ENCODE measurements around the gene PEX12. TPM values are rescaled to one million over a fixed set of nuclear protein-coding genes. Genes with fewer than 3 reads are reported as not detected.
A peak's percentile ranks its signal among the peaks of the same experiment; 100 is the strongest.

The PEX12 gene
- total RNA-seq, 1 donor from 2014 or later = 3.9 TPM

DNA sequence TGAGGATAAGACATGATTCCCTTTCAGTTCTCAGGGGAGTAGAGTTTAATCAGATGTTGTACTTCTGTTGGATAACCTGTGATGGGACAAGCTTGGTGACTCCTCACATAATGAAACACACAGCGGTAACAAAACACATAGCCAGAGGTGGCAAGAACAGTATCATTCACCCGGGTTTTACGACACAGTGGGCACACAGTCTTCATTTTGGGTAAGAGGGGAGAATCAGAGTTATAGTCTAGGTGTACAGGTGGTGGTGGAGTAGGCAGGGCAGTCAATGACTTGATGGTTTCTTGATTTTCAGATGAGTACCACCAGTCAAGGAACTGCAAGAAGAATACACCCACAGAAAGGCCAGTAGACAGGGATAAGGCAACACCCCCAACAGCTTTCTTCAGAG, 2.6 kb downstream of the PEX12 start:
- DNase-seq (ENCODE audit: low read depth) (no peak), FAIRE-seq (no peak)
- no peaks in the 10 kb centered on the region for H3K27me3 ChIP-seq (ENCODE audit: insufficient read depth, low read length)
- H3K9ac ChIP-seq (ENCODE audit: low read length) = no peak overlapping the region
- H3K4me2 ChIP-seq (ENCODE audit: low read length) = no peak overlapping the region
- no peak overlapping the region for H3K27ac ChIP-seq (ENCODE audit: low read depth, low read length)
- no peaks in the 10 kb centered on the region for H3K27me3 Mint-ChIP-seq (ENCODE audit: low read depth, unreplicated experiment)
- H3K9me3 Mint-ChIP-seq (ENCODE audit: unreplicated experiment) = no peaks in the 10 kb centered on the region
- peaks cover 13% of the 10 kb centered on the region for H3K4me1 ChIP-seq (ENCODE audit: insufficient read depth, low read length)
- H3K4me1 Mint-ChIP-seq (ENCODE audit: low read depth, unreplicated experiment) = peaks cover 5% of the 10 kb centered on the region
- no peak overlapping the region for H3K4me3 ChIP-seq (ENCODE audit: insufficient read depth, low read depth, low read length)
- peaks cover 18% of the 10 kb centered on the region for H3K79me2 ChIP-seq (ENCODE audit: insufficient read depth, low read length)
- H4K20me1 ChIP-seq (ENCODE audit: insufficient read depth, low read length) = no peaks in the 10 kb centered on the region
- no peak overlapping the region for H3K4me3 Mint-ChIP-seq (ENCODE audit: unreplicated experiment)
- TF ChIP-seq EZH2 (IDR thresholded peaks at IDR 0.05; ENCODE audit: insufficient read depth, low read length) = no peak
- TF ChIP-seq, protein P1, sequence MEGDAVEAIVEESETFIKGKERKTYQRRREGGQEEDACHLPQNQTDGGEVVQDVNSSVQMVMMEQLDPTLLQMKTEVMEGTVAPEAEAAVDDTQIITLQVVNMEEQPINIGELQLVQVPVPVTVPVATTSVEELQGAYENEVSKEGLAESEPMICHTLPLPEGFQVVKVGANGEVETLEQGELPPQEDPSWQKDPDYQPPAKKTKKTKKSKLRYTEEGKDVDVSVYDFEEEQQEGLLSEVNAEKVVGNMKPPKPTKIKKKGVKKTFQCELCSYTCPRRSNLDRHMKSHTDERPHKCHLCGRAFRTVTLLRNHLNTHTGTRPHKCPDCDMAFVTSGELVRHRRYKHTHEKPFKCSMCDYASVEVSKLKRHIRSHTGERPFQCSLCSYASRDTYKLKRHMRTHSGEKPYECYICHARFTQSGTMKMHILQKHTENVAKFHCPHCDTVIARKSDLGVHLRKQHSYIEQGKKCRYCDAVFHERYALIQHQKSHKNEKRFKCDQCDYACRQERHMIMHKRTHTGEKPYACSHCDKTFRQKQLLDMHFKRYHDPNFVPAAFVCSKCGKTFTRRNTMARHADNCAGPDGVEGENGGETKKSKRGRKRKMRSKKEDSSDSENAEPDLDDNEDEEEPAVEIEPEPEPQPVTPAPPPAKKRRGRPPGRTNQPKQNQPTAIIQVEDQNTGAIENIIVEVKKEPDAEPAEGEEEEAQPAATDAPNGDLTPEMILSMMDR (IDR thresholded peaks at IDR 0.05; ENCODE audit: insufficient read depth, low read depth, low read length) = no peak
- H3K36me3 Mint-ChIP-seq (ENCODE audit: low read depth, unreplicated experiment) = no peaks in the 10 kb centered on the region
- no peak overlapping the region for H3K27ac Mint-ChIP-seq (ENCODE audit: unreplicated experiment)
- peaks cover 4% of the 10 kb centered on the region for H3K36me3 ChIP-seq (ENCODE audit: insufficient read depth, low read length)
- H2AFZ ChIP-seq (ENCODE audit: low read depth, low read length) = no peak overlapping the region
- no peaks in the 10 kb centered on the region for H3K9me3 ChIP-seq (ENCODE audit: insufficient read depth, low read depth, low read length)

DNA sequence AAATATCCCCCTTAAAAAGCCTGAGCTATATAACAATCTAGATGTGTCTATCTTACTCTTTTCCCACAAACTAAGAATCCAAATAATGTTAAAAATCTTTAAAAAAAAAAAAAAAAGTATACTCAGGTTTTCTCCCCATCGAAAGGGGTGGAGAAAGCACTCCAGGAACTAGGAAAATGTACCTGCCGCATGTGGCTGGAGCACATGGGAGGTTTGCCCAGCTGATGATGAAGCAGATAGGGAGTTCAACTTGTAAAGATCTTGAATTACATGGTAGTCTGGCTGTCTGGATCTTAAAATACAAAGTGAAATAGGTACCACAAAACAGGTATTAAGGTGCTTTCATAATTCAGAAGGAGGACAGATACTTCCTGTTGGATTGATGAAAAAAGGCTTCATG, 9.0 kb downstream of the PEX12 start:
- H3K36me3 Mint-ChIP-seq (ENCODE audit: low read depth, unreplicated experiment) = no peaks in the 10 kb centered on the region
- H3K4me3 ChIP-seq (ENCODE audit: insufficient read depth, low read depth, low read length) = peak overlapping the region; percentile 97
- no peak for DNase-seq (ENCODE audit: low read depth)
- H3K4me3 Mint-ChIP-seq (ENCODE audit: unreplicated experiment) = peak overlapping the region; percentile 96
- H3K27me3 Mint-ChIP-seq (ENCODE audit: low read depth, unreplicated experiment) = peaks cover 17% of the 10 kb centered on the region
- H3K27ac ChIP-seq (ENCODE audit: low read depth, low read length) = no peak overlapping the region
- H3K9me3 Mint-ChIP-seq (ENCODE audit: unreplicated experiment) = no peaks in the 10 kb centered on the region
- H3K36me3 ChIP-seq (ENCODE audit: insufficient read depth, low read length) = no peaks in the 10 kb centered on the region
- TF ChIP-seq, protein P1 (IDR thresholded peaks at IDR 0.05; ENCODE audit: insufficient read depth, low read depth, low read length) = no peak
- no peak for TF ChIP-seq EZH2 (IDR thresholded peaks at IDR 0.05; ENCODE audit: insufficient read depth, low read length)
- peaks cover 5% of the 10 kb centered on the region for H3K27me3 ChIP-seq (ENCODE audit: insufficient read depth, low read length)
- H3K4me1 Mint-ChIP-seq (ENCODE audit: low read depth, unreplicated experiment) = peaks cover 9% of the 10 kb centered on the region
- no peak overlapping the region for H3K27ac Mint-ChIP-seq (ENCODE audit: unreplicated experiment)
- peak overlapping the region; percentile 98 for H3K4me2 ChIP-seq (ENCODE audit: low read length)
- no peaks in the 10 kb centered on the region for H3K9me3 ChIP-seq (ENCODE audit: insufficient read depth, low read depth, low read length)
- peaks cover 5% of the 10 kb centered on the region for H4K20me1 ChIP-seq (ENCODE audit: insufficient read depth, low read length)
- H2AFZ ChIP-seq (ENCODE audit: low read depth, low read length) = no peak overlapping the region
- FAIRE-seq = no peak
- peaks cover 10% of the 10 kb centered on the region for H3K4me1 ChIP-seq (ENCODE audit: insufficient read depth, low read length)
- H3K79me2 ChIP-seq (ENCODE audit: insufficient read depth, low read length) = peaks cover 42% of the 10 kb centered on the region
- no peak overlapping the region for H3K9ac ChIP-seq (ENCODE audit: low read length)

DNA sequence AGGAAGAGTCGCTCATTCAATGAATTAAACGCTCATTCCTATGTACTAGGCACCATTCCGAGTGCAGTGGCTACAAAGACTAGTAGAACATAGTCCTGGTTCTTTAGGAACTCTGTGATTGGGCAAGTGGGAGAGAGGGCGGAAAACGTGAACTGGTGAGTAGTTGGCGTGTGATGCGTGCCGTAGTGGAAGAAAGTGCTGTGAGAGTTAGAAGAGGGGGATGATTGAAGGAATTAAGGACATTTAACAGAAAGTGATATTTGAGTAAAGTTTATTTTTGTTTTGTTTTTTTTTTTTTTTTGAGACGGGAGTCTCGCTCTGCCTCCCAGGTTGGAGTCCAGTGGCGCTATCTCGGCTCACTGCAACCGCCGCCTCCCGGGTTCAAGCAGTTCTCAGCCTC, 9.8 kb downstream of the PEX12 start:
- peaks cover 19% of the 10 kb centered on the region for H3K27me3 Mint-ChIP-seq (ENCODE audit: low read depth, unreplicated experiment)
- peak overlapping the region; percentile 86 for H2AFZ ChIP-seq (ENCODE audit: low read depth, low read length)
- H3K4me3 Mint-ChIP-seq (ENCODE audit: unreplicated experiment) = peak overlapping the region; percentile 96
- H3K79me2 ChIP-seq (ENCODE audit: insufficient read depth, low read length) = peaks cover 42% of the 10 kb centered on the region
- TF ChIP-seq, protein P1 (IDR thresholded peaks at IDR 0.05; ENCODE audit: insufficient read depth, low read depth, low read length) = no peak
- no peak for TF ChIP-seq EZH2 (IDR thresholded peaks at IDR 0.05; ENCODE audit: insufficient read depth, low read length)
- H3K27ac ChIP-seq (ENCODE audit: low read depth, low read length) = peak overlapping the region; percentile 87
- peaks cover 9% of the 10 kb centered on the region for H3K4me1 Mint-ChIP-seq (ENCODE audit: low read depth, unreplicated experiment)
- H3K9me3 ChIP-seq (ENCODE audit: insufficient read depth, low read depth, low read length) = no peaks in the 10 kb centered on the region
- no peak for FAIRE-seq
- peak overlapping the region; percentile 98 for H3K4me2 ChIP-seq (ENCODE audit: low read length)
- H3K4me1 ChIP-seq (ENCODE audit: insufficient read depth, low read length) = peaks cover 10% of the 10 kb centered on the region
- H3K36me3 Mint-ChIP-seq (ENCODE audit: low read depth, unreplicated experiment) = no peaks in the 10 kb centered on the region
- H3K9me3 Mint-ChIP-seq (ENCODE audit: unreplicated experiment) = no peaks in the 10 kb centered on the region
- H3K36me3 ChIP-seq (ENCODE audit: insufficient read depth, low read length) = no peaks in the 10 kb centered on the region
- peaks cover 5% of the 10 kb centered on the region for H4K20me1 ChIP-seq (ENCODE audit: insufficient read depth, low read length)
- peaks cover 5% of the 10 kb centered on the region for H3K27me3 ChIP-seq (ENCODE audit: insufficient read depth, low read length)
- DNase-seq (ENCODE audit: low read depth) = peak; percentile 41
- H3K4me3 ChIP-seq (ENCODE audit: insufficient read depth, low read depth, low read length) = peak overlapping the region; percentile 97
- H3K9ac ChIP-seq (ENCODE audit: low read length) = peak overlapping the region; percentile 95
- H3K27ac Mint-ChIP-seq (ENCODE audit: unreplicated experiment) = peak overlapping the region; percentile 98

Data from astrocyte (in vitro differentiated cells and primary cell).